SK-N-DZ (cell line): ENCODE results near the gene CLSTN2.

Experiments
- DNase-seq: peaks from one replicate; pipeline ENCODE4 v3.0.0-alpha.2; 2015; ENCODE audit warnings: low spot score

Gene CLSTN2

GRCh38 chr3:140377644-140378043, 442.7 kb downstream of the CLSTN2 start:
- no peak for DNase-seq

DNA sequence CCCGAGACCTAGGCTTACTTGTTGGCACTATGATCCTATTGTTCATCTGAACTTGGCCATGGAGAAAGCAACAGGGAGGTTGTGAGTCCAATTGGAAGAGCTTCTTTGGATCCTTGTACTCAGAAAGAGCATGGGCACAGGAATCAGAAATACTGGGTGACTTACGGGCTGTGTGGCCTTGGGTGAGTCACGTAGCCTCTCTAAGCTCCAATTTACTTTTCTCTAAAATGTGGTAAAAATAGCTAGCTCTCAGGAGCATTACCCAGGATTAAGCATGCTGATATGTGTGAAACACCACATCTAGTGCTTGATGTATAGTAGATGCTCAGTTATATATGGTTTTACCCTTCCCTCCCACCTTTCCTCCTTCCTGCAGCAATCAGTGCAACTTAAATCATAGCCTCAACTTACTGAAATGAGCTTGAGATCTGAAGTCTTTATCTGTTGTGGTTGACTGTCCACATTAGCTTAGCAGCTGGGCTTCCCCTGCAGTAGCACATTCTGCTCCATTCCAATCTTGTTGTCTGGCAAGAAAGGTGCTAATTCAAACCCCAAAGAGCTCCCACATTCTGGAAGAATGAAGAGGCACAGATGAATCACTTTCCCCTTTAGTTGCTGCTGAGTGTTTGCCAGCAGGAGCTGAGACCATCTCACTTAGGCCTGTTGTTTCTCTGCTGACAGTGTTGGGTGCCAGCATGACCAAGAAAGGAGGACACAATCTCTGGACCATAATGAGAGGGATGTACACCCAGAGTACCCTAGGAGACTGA, 443.8 kb downstream of the CLSTN2 start:
- DNase-seq: no peak

- DNase-seq: no peak
Measured at GRCh38 chr3:140384028-140384771, 449.2 kb downstream of the CLSTN2 start.

- DNase-seq: no peak
Measured at GRCh38 chr3:140384876-140385275, 449.9 kb downstream of the CLSTN2 start.

DNA sequence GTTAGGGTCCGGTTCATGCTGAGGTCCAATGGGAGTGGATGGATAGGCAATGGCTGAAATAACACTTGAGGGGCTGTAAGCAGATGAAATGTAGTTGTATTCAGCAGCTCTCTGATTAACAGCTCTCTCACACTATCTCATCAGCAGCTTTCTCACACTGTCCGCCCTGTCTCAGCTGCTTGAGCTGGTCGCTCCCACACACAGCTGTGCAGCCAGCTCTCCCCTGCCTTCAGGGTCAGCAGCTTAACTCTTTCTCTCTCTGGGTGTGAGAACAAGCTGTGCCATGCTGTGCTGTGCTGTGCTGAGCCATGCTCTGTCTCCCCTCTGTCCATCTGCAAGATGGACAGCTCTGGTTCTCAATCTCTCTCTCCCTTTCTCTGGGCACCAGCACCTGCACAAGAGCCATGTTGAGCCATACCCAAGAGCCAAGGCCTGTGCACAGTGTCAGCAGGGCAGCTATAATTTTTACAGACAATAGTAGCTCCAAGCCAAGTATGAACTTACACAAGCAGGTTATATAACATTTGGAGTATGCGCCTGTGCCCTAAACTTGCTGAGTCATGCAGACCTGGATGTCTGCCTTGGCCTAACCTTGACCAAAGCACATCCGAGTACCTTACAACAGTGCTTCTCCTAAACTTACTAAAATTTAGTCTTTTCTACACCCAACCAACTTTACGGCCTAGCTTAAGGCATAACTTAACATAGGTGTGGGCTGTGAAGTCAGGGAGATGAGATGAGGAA, 451.5 kb downstream of the CLSTN2 start:
- DNase-seq: no peak

DNA sequence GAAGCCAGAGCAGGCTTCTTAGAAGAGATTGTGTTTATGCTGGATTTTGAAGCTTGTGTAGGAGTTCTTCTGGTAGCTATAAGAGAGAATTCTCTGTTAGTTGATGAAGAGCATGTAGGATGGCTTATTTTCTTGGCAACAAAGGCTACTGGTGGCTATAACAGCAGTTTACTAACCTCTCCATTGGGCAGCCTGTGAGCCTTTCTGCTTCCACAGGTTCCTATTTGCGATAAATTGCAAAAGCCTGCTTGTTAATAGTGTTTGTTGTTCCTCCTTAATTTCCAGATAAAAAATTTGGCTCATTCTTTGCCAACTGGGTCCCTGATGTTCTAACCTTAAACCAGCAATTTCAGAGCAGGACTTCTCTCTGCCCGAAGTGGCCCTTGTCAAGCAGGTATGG, 452.3 kb downstream of the CLSTN2 start:
- no peak for DNase-seq

DNA sequence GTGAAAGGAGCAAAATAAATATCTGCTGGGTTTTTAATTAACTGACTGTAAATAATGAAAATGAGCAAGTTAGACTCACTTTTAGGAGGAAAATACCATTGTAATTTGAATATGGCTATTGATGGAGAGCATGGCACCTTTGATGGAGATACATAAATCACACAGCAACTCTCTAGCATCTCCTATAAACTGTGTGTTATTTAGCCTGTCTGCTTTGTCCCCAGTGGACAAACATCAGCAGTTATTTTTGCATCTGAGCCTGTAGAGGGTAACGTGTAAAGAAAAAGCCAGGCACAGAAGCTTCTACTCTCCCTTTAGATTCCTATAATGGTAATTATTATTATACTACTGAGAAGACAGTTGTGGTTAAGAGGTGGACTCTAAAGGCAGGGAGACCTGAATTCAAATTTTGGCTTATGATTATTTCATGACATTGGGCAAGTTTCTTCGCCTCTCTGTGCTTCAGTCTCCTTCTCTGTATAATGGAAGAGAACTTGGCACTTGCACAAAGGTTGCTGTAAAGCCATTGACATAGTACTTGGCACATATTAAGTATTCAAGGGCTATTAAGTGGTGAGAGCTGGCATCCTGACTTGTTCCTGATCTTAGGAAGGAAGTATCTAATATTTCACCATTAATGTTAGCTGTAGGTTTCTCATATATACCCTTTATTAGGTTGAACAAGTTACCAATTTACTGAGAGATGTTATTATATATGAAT, 453.4 kb downstream of the CLSTN2 start:
- no peak for DNase-seq

DNA sequence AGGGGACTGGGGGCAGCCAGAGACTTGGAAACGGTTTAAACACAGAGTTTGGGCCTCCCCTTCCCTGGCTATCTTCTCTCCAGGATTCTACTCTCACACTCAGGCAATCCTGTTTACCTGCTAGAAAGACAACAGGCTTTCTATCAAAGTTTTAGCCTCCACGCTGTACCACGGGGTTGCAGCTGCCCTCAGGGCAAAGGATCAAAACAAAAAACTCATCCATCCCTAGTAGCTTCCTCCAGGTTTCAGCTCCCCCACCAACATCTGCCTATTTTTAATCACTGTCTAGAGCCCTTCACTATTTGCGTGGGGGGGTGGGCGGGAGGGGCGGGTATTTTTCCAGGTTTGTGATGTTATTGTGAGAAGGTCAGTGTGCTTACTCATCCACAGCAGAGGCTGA, 456.1 kb downstream of the CLSTN2 start:
- no peak for DNase-seq

- DNase-seq: no peak
Measured at GRCh38 chr3:140394488-140395133, 459.6 kb downstream of the CLSTN2 start.

DNA sequence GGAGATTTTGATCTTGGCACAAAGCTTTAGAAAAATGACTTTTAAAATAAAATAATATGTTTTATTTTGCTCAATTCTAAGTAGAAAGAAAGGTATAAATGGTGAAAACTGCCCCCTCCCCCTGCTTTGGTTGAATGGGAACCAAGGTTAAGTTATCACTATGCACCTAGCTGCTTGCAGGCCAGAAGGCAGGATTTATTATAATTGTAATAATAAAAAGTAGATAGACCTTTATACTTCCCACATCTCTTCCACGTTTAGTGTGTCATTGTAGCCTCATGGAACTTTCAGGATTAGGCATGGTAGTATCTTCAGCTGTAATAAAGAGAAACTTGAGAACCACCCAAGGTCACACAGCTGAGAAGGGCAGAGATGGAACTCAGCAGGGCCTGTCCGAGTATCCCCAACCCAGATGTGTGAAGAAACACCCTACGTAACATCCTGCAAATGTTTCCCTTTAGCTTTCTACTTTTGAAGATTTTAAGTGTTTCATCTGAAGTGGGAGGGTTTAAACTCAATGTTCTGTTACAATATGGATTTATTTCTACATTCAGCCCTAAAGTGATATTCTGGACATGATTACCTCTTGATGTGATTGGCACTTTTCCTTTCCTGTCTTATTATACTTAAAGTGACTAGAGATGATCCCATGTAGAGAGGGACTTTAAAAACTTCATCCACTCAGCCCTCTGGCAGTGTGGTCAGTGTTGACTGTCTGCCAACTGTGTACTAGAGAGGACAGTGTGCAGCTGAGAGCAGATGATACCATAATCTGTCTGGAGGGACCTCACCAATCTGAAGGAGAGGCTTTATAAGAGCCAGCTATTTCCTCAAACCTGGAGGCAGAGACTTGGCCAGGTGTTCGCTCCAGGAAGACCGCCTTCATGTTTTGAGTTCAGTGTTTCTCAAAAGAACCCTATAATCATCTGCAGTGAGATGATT, 460.4 kb downstream of the CLSTN2 start:
- DNase-seq: no peak

GRCh38 chr3:140396110-140396509, 461.1 kb downstream of the CLSTN2 start:
- DNase-seq: no peak

DNA sequence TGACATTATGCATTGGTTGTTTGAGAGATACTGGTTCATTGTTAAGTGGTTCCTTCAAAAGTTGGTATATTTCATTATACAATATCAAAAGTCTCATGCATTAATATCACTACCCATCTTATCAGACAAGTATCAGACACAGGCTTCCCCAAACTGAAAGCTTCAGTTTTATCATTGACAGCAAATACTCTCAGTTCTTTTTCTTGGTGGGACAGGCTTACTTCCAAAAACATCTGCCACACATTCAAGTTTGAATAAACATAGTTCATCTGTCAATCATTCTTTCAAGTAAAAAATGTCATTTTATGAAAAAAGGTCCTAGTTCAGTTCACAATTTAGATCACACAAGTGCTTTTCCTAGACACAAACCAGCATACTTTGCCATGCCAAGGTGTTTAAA, 462.9 kb downstream of the CLSTN2 start:
- DNase-seq: no peak

DNA sequence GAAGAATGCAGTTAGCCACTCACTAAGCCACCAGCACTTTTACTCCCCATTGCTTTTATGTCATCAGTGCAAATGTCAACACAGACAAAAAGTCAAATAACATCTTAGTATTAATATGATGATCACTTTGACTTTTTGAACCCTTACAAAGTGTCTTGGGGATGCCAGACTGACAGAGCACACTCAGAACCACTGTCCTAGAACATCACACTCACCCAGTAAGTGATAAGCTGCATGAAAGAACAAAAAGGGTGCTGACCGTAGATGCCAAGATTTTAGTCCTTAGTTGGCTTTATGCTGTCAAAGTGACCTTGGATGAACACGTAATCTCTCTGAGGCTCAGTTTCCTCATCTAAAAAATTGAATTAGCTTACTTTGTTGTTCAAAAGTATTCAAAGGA, 463.4 kb downstream of the CLSTN2 start:
- DNase-seq: no peak

GRCh38 chr3:140399871-140400270, 464.9 kb downstream of the CLSTN2 start:
- no peak for DNase-seq

- no peak for DNase-seq
Measured at GRCh38 chr3:140403079-140403478, 468.1 kb downstream of the CLSTN2 start.

GRCh38 chr3:140403608-140404007, 468.6 kb downstream of the CLSTN2 start:
- DNase-seq: no peak

- no peak for DNase-seq
Measured at GRCh38 chr3:140406655-140407054, 471.7 kb downstream of the CLSTN2 start.

DNA sequence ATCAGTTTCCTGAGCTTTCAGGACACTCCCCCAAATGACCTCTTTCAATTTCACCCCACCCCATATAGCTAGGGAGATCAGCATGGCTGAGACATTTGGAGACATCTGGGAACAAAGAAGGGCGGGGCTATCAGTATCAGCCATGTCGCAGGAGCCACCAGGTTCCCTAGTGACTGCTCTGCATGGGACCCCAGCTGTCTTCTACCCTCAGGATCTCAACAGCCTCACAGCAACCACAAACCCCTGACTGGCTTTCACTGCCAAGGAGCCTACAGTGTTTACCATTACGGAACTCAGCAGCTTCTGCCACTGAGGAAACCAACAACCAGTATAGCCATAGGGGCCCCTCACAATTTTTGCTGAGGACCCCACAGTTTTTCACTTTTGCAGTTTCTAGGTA, 473.3 kb downstream of the CLSTN2 start:
- no peak for DNase-seq

DNA sequence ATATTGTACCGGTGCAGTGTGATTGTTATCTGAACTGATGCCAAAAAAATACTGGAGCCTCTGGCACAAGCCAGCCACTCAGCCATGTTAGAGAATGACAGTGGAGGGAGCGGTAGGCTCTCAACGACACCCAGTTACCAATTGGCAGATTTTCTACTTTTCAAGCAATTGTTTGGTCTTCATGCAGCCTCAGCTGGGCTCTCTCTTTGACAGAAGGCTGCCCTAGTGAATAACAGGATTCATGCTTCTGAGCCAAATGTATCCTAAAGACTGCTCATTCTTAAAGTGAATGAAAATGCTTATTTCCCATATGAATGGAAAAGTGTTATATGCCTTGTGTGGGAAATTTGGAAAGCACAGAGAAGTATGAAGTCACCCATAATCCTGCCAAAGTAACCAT, 481.7 kb downstream of the CLSTN2 start:
- DNase-seq: no peak
